Measurements from ENCODE around the gene AARS2. TPM values are rescaled to one million over a fixed set of nuclear protein-coding genes. Genes with fewer than 3 reads are reported as not detected.

The AARS2 gene
- total and polyA plus RNA-seq, 2 experiments from 2014 or later: 12.6 to 17.6 TPM

DNA sequence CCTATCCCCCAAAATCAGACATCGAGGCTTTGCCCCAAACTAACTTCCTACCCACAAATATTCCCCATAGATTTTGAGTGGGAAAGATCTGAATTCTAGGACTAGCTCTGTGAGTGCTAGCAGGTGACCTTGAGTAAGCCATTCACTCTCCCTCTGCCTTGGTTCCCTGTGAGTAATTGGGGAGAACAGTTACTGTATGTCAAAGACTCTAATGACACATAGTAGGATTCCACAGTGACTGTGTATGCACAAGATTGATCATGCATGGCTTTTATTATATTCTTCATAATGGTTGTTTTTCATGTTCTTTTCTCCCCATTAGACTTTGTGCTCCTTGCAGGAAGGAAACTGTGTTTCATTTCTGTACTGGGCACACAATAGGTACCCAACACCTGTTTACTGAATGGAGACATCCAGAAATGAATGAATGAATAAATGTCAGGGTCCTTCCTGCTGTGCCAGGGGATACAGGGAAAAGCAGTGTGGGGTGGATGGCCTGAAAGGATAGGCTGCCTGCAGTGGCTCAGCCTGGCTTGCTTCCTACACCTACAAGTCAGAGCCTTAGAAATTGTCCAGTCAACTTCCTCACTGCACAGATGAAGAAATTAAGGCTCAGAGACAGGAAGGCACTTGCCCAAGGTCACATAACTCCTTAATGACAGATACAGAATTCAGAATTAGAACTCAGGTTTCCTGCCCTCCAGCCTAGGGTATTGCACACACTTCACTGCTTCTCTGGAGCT, 43.8 kb downstream of the AARS2 start:
- Histone ChIP-seq H3K4me3 (no peak overlapping the region), H2AFZ (no peak overlapping the region), H3K36me3 (replicated peaks; ENCODE audit: insufficient read depth, low read depth) (no peaks in the 10 kb centered on the region), H3K4me2 (no peak overlapping the region), H3K27ac (no peak overlapping the region), H3K27me3 (peaks cover 53% of the 10 kb centered on the region), H3K4me1 (ENCODE audit: insufficient read depth) (peaks cover 3% of the 10 kb centered on the region), H3K9me2 (replicated peaks; ENCODE audit: insufficient read depth) (no peaks in the 10 kb centered on the region), H4K20me1 (ENCODE audit: insufficient read depth, poor library complexity, severe bottlenecking) (no peaks in the 10 kb centered on the region), H3K9me3 (ENCODE audit: low read depth) (no peaks in the 10 kb centered on the region), H3K79me2 (peaks cover 4% of the 10 kb centered on the region)
- TF ChIP-seq, protein P1, sequence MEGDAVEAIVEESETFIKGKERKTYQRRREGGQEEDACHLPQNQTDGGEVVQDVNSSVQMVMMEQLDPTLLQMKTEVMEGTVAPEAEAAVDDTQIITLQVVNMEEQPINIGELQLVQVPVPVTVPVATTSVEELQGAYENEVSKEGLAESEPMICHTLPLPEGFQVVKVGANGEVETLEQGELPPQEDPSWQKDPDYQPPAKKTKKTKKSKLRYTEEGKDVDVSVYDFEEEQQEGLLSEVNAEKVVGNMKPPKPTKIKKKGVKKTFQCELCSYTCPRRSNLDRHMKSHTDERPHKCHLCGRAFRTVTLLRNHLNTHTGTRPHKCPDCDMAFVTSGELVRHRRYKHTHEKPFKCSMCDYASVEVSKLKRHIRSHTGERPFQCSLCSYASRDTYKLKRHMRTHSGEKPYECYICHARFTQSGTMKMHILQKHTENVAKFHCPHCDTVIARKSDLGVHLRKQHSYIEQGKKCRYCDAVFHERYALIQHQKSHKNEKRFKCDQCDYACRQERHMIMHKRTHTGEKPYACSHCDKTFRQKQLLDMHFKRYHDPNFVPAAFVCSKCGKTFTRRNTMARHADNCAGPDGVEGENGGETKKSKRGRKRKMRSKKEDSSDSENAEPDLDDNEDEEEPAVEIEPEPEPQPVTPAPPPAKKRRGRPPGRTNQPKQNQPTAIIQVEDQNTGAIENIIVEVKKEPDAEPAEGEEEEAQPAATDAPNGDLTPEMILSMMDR (IDR thresholded peaks at IDR 0.05; ENCODE audit: poor library complexity): no peak
- TF ChIP-seq EZH2phosphoT487 (IDR thresholded peaks at IDR 0.05; ENCODE audit: low read depth, severe bottlenecking, unreplicated experiment) (no peak), EZH2 (IDR thresholded peaks at IDR 0.05; ENCODE audit: borderline replicate concordance) (no peak)
- 93% methylated on average over 1 of the region's 1 CpG for WGBS (ENCODE audit: low lambda C conversion rate, missing lambda C conversion rate)
- DNase-seq (ENCODE audit: low spot score): no peak

DNA sequence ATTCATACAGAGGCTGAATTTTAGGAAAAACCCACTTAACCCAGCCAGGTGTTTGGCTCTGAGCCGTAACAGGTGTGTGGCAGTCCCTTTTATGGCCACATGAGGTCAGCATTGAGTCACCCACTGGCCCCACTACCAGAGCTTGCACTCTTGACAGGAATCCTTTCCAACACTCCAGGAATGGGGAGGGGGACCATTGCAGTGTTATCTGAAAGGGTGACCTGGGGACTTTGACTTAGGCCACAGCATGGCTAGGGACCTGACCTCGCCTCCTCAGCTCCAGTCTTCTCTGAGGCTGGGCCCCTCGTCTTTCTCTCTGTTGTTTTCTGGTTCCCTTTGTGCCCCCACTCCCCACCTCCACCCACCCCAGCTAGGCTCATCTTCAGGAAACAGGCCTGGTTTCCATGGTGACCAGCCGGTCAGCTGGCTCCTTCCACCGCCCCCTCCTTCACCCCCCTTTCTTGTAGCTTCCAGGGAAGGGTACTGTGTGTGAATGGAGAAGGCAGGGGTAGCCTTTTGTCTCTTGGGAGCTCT, 45.0 kb downstream of the AARS2 start:
- H3K4me3 ChIP-seq: no peak overlapping the region
- no peaks in the 10 kb centered on the region for H3K9me3 ChIP-seq (ENCODE audit: low read depth)
- peaks cover 15% of the 10 kb centered on the region for H3K4me1 ChIP-seq (ENCODE audit: insufficient read depth)
- peaks cover 14% of the 10 kb centered on the region for H3K79me2 ChIP-seq
- no peaks in the 10 kb centered on the region for H3K9me2 ChIP-seq (replicated peaks; ENCODE audit: insufficient read depth)
- H3K36me3 ChIP-seq (replicated peaks; ENCODE audit: insufficient read depth, low read depth): no peaks in the 10 kb centered on the region
- H3K4me2 ChIP-seq: no peak overlapping the region
- 8% methylated on average over 5 of the region's 5 CpGs for WGBS (ENCODE audit: low lambda C conversion rate, missing lambda C conversion rate)
- H4K20me1 ChIP-seq (ENCODE audit: insufficient read depth, poor library complexity, severe bottlenecking): peaks cover 4% of the 10 kb centered on the region
- no peak overlapping the region for H2AFZ ChIP-seq
- no peak overlapping the region for H3K27ac ChIP-seq
- DNase-seq (ENCODE audit: low spot score): peak; percentile 75
- TF ChIP-seq, protein P1 (IDR thresholded peaks at IDR 0.05; ENCODE audit: poor library complexity): peak; percentile 83
- TF ChIP-seq EZH2 (IDR thresholded peaks at IDR 0.05; ENCODE audit: borderline replicate concordance): no peak
- peaks cover 42% of the 10 kb centered on the region for H3K27me3 ChIP-seq

DNA sequence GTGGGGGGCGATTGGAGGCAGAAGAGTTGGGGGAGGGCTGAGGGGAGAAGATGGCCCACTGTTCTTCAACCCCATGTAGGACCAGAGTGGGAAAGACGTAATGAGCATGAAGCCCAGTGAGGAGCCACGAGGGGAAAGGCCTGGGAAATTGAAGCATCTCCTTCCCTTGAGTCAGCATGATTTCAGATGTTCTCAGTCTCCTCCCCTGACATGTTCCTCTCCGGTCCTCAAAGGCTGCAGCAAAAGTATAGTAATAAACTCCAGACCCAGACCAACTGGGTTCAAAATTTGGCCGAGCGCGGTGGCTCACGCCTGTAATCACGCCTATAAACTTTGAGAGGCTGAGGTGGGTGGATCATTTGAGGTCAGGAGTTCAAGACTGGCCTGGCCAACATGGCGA, 45.9 kb downstream of the AARS2 start:
- WGBS (ENCODE audit: low lambda C conversion rate, missing lambda C conversion rate): 69% methylated on average over 10 of the region's 10 CpGs
- TF ChIP-seq EZH2 (IDR thresholded peaks at IDR 0.05; ENCODE audit: borderline replicate concordance): no peak
- no peak for TF ChIP-seq EZH2phosphoT487 (IDR thresholded peaks at IDR 0.05; ENCODE audit: low read depth, severe bottlenecking, unreplicated experiment)
- TF ChIP-seq, protein P1 (IDR thresholded peaks at IDR 0.05; ENCODE audit: poor library complexity): no peak
- Histone ChIP-seq H3K79me2 (peaks cover 23% of the 10 kb centered on the region), H2AFZ (no peak overlapping the region), H3K27ac (no peak overlapping the region), H4K20me1 (ENCODE audit: insufficient read depth, poor library complexity, severe bottlenecking) (peaks cover 10% of the 10 kb centered on the region), H3K9me2 (replicated peaks; ENCODE audit: insufficient read depth) (no peaks in the 10 kb centered on the region), H3K27me3 (peaks cover 34% of the 10 kb centered on the region), H3K36me3 (replicated peaks; ENCODE audit: insufficient read depth, low read depth) (no peaks in the 10 kb centered on the region), H3K4me2 (no peak overlapping the region), H3K9me3 (ENCODE audit: low read depth) (no peaks in the 10 kb centered on the region), H3K4me1 (ENCODE audit: insufficient read depth) (peaks cover 23% of the 10 kb centered on the region), H3K4me3 (no peak overlapping the region)
- no peak for DNase-seq (ENCODE audit: low spot score)

Measured in hepatocyte (in vitro differentiated cells).